Measurements from ENCODE around the gene ZNF546. TPM values are rescaled to one million over a fixed set of nuclear protein-coding genes. Genes with fewer than 3 reads are reported as not detected.
"Not testable (repeated sequence)": the region's sequence is repeated elsewhere in the genome, so short reads cannot be mapped to it uniquely, and the experiment has no call there.

Gene ZNF546
- total RNA-seq, result 1 to 10 TPM; 3.7 to 7.4 TPM

DNA sequence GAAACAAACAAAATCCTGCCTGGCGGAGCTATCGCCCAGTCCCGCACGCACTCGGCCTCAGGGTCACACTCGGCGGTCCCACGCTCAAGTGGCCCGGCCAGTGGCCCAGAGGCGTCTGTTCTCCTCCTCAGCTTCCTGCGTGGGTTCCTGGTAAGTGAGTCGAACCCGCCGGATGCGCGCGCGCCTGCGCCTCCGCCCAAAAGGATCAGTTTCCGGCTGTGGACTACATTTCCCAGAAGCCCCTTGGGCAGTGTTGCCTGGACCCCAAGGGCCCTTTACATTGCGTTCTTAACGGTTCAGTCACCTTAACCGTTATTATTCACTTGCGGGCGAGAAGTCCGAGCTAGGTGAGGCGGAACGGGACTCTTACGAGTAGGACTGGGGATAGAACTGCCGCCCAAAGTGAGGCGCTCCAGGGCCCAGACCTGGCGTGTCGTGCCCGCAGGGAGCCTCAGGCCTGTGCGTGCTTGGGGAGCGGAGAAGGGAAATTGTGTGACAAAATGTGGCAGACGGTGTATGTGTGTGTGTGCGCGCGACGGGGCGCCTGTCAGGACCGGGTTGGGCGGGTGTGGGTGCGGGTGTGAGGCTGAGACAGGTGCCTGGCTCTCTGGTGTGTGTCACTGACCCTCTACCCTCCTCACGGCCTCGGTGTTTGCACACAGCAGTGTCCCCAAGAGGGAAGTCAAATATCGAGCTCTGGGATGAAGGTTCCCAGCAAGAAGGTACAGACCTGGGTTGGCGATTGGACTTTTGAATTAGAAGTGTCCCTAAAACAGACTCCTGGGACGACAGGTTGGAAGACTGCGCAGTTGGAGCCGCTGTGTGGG is at the start of gene ZNF546:
Gene ZNF546 (plus strand): TSS at position 250 of the 827 bp plus-strand sequence. CDS start 1,267 bp downstream, outside the sequence.
- Mint-ChIP-seq H3K36me3 (peaks cover 21% of the 10 kb centered on the region), H3K4me3 (peak within 1 kb of the TSS; percentile 98), H3K27ac (peak within 1 kb of the TSS; percentile 93 to 94), H3K27me3 (no peaks in the 10 kb centered on the region), H3K9me3 (peaks cover 11% of the 10 kb centered on the region), H3K4me1 (ENCODE audit: low read depth in 2 of 2) (peaks cover 24 to 46% of the 10 kb centered on the region in 2 donors)
- peak; percentile 96 to 97 for ATAC-seq
- DNase-seq (ENCODE audit: low spot score), result peak; percentile 94

DNA sequence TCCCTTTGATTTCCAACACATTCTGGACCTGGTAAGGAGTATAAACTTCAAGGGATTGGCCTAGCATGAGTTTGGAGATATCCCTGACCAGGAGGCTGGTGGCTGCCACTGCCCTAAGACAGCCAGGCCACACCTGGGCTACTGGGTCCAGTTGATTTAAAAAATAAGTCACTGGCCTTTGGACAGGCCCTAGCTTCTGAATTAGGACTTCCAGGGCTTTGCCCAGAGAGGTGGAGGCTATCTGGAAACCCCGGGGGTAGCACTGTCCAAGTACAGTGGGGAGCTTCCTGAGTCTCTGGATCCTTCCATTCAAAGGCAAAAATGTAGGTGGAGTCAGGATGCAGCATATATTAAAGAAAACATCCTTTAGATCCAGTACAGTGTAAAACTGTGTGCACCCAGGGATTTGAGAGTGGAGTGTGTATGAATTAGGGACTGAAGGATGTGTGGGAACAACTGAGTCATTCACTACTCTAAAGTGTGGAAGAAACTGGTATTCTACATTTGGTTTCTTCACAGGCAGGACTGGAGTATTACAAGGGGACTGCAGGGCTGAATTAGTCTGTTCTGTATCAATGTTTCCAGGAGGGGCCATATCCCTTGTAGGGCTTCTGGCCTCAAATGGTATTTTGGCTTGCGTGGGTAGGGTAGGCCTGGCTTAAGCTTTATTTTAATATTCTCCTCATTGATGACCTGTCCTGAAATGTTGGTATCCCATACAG is 47.7 kb upstream of the ZNF546 start:
- Mint-ChIP-seq H3K27me3 (no peaks in the 10 kb centered on the region), H3K36me3 (no peaks in the 10 kb centered on the region), H3K9me3 (peaks cover 2% of the 10 kb centered on the region), H3K4me1 (ENCODE audit: low read depth in 2 of 2) (peaks cover 51% of the 10 kb centered on the region in 2 donors), H3K27ac (peak overlapping the region; percentile 29 to 35), H3K4me3 (no peak overlapping the region)
- ATAC-seq (no peak), DNase-seq (ENCODE audit: low spot score) (no peak)

GRCh38 chr19:39951065-39951650 is 45.7 kb upstream of the ZNF546 start:
- Mint-ChIP-seq H3K27me3 (no peaks in the 10 kb centered on the region), H3K4me1 (ENCODE audit: low read depth in 2 of 2) (peaks cover 45 to 52% of the 10 kb centered on the region in 2 donors)

GRCh38 chr19:39951686-39952085 is 45.2 kb upstream of the ZNF546 start:
- DNase-seq (ENCODE audit: low spot score), result no peak
- Mint-ChIP-seq H3K27ac (peak overlapping the region; percentile 92 to 93), H3K4me3 (peak overlapping the region; percentile 84), H3K36me3 (no peaks in the 10 kb centered on the region), H3K4me1 (ENCODE audit: low read depth in 2 of 2) (peaks cover 41 to 48% of the 10 kb centered on the region in 2 donors), H3K27me3 (no peaks in the 10 kb centered on the region), H3K9me3 (peaks cover 2% of the 10 kb centered on the region)
- ATAC-seq, result peak in 1 of 2 donors; percentile 50

More at GRCh38 chr19:39951065-39951650, 45.7 kb upstream of the ZNF546 start:
- peak overlapping the region; percentile 84 for H3K4me3 Mint-ChIP-seq
- no peak for DNase-seq (ENCODE audit: low spot score)
- peaks cover 2% of the 10 kb centered on the region for H3K9me3 Mint-ChIP-seq
- H3K27ac Mint-ChIP-seq, result peak overlapping the region; percentile 92 to 93
- H3K36me3 Mint-ChIP-seq, result no peaks in the 10 kb centered on the region
- ATAC-seq, result no peak

GRCh38 chr19:39953915-39954314 is 42.9 kb upstream of the ZNF546 start:
- Mint-ChIP-seq H3K9me3 (peaks cover 2% of the 10 kb centered on the region), H3K27me3 (no peaks in the 10 kb centered on the region), H3K36me3 (no peaks in the 10 kb centered on the region), H3K4me1 (ENCODE audit: low read depth in 2 of 2) (peaks cover 37 to 39% of the 10 kb centered on the region in 2 donors), H3K27ac (peak overlapping the region; percentile 92 to 93), H3K4me3 (peak overlapping the region; percentile 70)
- no peak for DNase-seq (ENCODE audit: low spot score)
- ATAC-seq, result no peak

DNA sequence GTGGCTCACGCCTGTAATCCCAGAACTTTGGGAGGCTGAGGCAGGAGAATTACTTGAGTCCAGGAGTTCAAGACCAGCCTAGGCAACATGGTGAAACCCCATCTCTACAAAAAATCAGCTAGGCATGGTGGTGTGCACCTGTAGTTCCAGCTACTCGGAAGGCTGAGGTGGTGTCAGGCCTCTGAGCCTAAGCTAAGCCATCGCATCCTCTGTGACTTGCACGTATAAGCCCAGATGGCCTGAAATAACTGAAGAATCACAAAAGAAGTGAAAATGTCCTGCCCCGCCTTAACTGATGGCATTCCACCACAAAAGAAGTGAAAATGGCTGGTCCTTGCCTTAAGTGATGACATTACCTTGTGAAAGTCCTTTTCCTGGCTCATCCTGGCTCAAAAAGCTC is 39.0 kb upstream of the ZNF546 start:
- not testable (repeated sequence) for H3K27ac Mint-ChIP-seq; ATAC-seq; DNase-seq (ENCODE audit: low spot score); H3K27me3 Mint-ChIP-seq; H3K9me3 Mint-ChIP-seq; H3K36me3 Mint-ChIP-seq; H3K4me3 Mint-ChIP-seq
- peaks cover 15 to 18% of the 10 kb centered on the region in 2 donors for H3K4me1 Mint-ChIP-seq (ENCODE audit: low read depth in 2 of 2)

GRCh38 chr19:39958942-39959341 is 37.9 kb upstream of the ZNF546 start:
- not testable (repeated sequence) for H3K9me3 Mint-ChIP-seq; ATAC-seq; H3K27me3 Mint-ChIP-seq; H3K36me3 Mint-ChIP-seq; DNase-seq (ENCODE audit: low spot score); H3K4me3 Mint-ChIP-seq
- H3K4me1 Mint-ChIP-seq (ENCODE audit: low read depth in 2 of 2), result peaks cover 5 to 10% of the 10 kb centered on the region in 2 donors
- peak overlapping the region in 1 of 2 donors; percentile 53 for H3K27ac Mint-ChIP-seq

DNA sequence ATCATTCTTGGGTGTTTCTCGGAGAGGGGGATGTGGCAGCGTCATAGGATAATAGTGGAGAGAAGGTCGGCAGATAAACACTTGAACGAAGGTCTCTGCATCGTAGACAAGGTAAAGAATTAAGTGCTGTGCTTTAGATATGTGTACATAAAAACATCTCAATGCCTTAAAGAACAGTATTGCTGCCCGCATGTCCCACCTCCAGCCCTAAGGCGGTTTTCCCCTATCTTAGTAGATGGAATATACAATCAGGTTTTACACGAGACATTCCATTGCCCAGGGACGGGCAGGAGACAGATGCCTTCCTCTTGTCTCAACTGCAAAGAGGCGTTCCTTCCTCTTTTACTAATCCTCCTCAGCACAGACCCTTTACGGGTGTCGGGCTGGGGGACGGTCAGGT is 37.5 kb upstream of the ZNF546 start:
- not testable (repeated sequence) for H3K4me3 Mint-ChIP-seq; H3K9me3 Mint-ChIP-seq; ATAC-seq; H3K27me3 Mint-ChIP-seq; H3K4me1 Mint-ChIP-seq (ENCODE audit: low read depth in 2 of 2); H3K36me3 Mint-ChIP-seq; DNase-seq (ENCODE audit: low spot score)
- peak overlapping the region in 1 of 2 donors; percentile 53 for H3K27ac Mint-ChIP-seq

DNA sequence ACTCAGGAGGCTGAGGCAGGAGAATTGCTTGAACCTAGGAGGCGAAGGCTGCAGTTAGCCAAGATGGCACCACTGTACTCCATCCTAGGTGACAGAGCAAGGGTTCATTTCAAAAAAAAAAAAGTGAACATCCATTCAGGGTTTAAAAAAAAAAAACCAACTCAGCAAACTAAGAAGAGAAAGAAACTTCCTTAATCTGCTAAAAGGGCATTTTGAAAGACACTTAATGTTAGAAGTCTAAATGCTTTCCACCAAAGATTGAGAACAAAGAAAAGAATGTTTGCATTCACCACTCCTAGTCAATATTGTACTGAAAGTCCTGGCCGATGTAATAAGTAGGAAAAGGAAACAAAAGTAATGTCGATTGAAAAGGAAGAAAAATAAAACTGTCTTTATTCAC is 33.0 kb upstream of the ZNF546 start:
- H3K36me3 Mint-ChIP-seq, result no peaks in the 10 kb centered on the region
- ATAC-seq, result no peak
- H3K9me3 Mint-ChIP-seq, result no peaks in the 10 kb centered on the region
- DNase-seq (ENCODE audit: low spot score), result no peak
- peaks cover 11 to 17% of the 10 kb centered on the region in 2 donors for H3K4me1 Mint-ChIP-seq (ENCODE audit: low read depth in 2 of 2)
- H3K4me3 Mint-ChIP-seq, result no peak overlapping the region
- no peaks in the 10 kb centered on the region for H3K27me3 Mint-ChIP-seq
- no peak overlapping the region for H3K27ac Mint-ChIP-seq

GRCh38 chr19:39966617-39967016 is 30.2 kb upstream of the ZNF546 start:
- H3K27ac Mint-ChIP-seq, result no peak overlapping the region
- peaks cover 3% of the 10 kb centered on the region for H3K36me3 Mint-ChIP-seq
- no peaks in the 10 kb centered on the region for H3K9me3 Mint-ChIP-seq
- peaks cover 32 to 37% of the 10 kb centered on the region in 2 donors for H3K4me1 Mint-ChIP-seq (ENCODE audit: low read depth in 2 of 2)
- H3K27me3 Mint-ChIP-seq, result no peaks in the 10 kb centered on the region
- no peak for ATAC-seq
- no peak overlapping the region for H3K4me3 Mint-ChIP-seq
- DNase-seq (ENCODE audit: low spot score), result no peak

- DNase-seq (ENCODE audit: low spot score) (no peak), ATAC-seq (no peak)
- H3K36me3 Mint-ChIP-seq, result peaks cover 6% of the 10 kb centered on the region
- H3K4me3 Mint-ChIP-seq, result no peak overlapping the region
- H3K27ac Mint-ChIP-seq, result no peak overlapping the region
- H3K27me3 Mint-ChIP-seq, result no peaks in the 10 kb centered on the region
- no peaks in the 10 kb centered on the region for H3K9me3 Mint-ChIP-seq
- H3K4me1 Mint-ChIP-seq (ENCODE audit: low read depth in 2 of 2), result peaks cover 40 to 45% of the 10 kb centered on the region in 2 donors
Observed at GRCh38 chr19:39967561-39967960, 29.3 kb upstream of the ZNF546 start.

GRCh38 chr19:39968789-39969188 is 28.1 kb upstream of the ZNF546 start:
- DNase-seq (ENCODE audit: low spot score) (no peak), ATAC-seq (no peak)
- H3K9me3 Mint-ChIP-seq, result no peaks in the 10 kb centered on the region
- H3K27me3 Mint-ChIP-seq, result no peaks in the 10 kb centered on the region
- H3K36me3 Mint-ChIP-seq, result peaks cover 10% of the 10 kb centered on the region
- H3K4me1 Mint-ChIP-seq (ENCODE audit: low read depth in 2 of 2), result peaks cover 47 to 48% of the 10 kb centered on the region in 2 donors
- H3K4me3 Mint-ChIP-seq, result peak overlapping the region; percentile 96
- H3K27ac Mint-ChIP-seq, result peak overlapping the region; percentile 98 to 99

DNA sequence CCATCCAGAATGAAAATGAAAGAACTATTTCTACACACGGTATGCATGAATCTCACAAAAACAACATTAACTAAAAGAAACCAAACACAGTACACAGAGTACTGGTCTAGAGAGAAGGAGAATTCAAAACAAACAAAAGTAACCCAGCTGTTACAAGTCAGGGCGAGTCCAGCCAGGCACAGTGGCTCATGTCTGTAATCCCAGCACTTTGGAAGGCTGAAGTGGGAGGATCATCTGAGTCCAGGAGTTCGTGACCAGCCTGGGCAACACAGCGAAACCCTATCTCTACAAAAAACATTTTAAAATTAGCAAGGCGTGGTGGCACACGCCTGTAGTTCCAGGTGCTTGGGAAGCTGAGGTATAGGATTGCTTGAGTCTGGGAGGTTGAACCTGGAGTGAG is 27.6 kb upstream of the ZNF546 start:
- peaks cover 50 to 51% of the 10 kb centered on the region in 2 donors for H3K4me1 Mint-ChIP-seq (ENCODE audit: low read depth in 2 of 2)
- peak overlapping the region; percentile 96 for H3K4me3 Mint-ChIP-seq
- H3K27me3 Mint-ChIP-seq, result no peaks in the 10 kb centered on the region
- ATAC-seq (no peak), DNase-seq (ENCODE audit: low spot score) (no peak)
- H3K36me3 Mint-ChIP-seq, result peaks cover 13% of the 10 kb centered on the region
- H3K27ac Mint-ChIP-seq, result peak overlapping the region; percentile 98 to 99
- no peaks in the 10 kb centered on the region for H3K9me3 Mint-ChIP-seq

Measured in natural killer cell treated with Interleukin-12 subunit alpha and Interleukin-12 subunit beta and Interleukin-15 and Interleukin-18, amount 100 ng/mL, for 72 hours (primary cell).